GM12892 (cell line): ENCODE results near the gene SMYD4.

Experiments used
- POLR2A ChIP-seq: IDR thresholded peaks from 2 replicates; pipeline ENCODE4 v1.6.1; 2011; ENCODE audit warnings: low read depth, low read length, control low read depth
- POLR2AphosphoS5 ChIP-seq: IDR thresholded peaks from 2 replicates; pipeline ENCODE4 v1.6.1; 2011; ENCODE audit warnings: low read depth, low read length, control low read depth

GRCh38 chr17:1742371-1743087 is 87.2 kb downstream of the SMYD4 start, which contains the start of gene SERPINF2:
- TF ChIP-seq POLR2A: no peak
- TF ChIP-seq POLR2AphosphoS5: no peak
